Kidney glomerular epithelial cell (primary cell): ENCODE data around the gene ALOXE3.

Source experiments
- DNase-seq: peaks from one replicate; lab custom pipeline; 2025; lab: John Stamatoyannopoulos, UW

Gene ALOXE3

DNA sequence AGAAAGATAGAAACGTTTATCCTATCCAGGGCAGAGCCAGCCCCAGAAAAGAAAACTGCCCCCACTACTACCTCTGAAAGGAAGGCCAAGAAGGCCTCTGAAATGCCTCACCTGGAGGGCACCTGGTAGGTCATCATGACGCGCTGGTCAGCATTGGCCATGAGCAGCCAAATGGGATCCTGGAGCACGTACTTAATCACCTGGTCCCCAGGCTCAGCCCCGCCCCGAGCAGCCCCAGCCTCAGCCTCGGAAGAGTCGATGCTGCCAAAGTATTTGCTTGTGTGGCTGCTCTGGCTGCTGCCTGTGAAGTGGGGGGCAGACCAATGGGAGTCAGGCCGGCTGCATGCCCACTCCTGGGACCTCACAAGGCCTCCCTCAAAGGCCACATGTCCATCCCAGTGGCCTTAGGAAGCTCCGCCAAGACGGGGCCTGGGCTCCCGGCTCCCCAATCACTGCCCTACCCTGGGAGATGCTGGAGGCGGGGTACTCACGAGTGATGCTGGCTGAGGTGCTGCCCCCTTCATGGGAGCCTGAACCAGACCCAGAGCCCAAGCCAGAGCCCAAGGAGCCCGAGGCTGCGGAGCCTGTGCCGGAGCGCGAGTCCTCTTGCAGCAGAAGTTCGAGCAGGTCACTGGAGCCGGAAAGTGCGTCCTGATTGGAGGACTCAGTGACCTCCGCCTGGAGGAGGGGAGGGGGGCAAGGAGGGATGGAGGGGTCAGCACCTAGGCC is 24.0 kb upstream of the ALOXE3 start:
- DNase-seq: no peak

DNA sequence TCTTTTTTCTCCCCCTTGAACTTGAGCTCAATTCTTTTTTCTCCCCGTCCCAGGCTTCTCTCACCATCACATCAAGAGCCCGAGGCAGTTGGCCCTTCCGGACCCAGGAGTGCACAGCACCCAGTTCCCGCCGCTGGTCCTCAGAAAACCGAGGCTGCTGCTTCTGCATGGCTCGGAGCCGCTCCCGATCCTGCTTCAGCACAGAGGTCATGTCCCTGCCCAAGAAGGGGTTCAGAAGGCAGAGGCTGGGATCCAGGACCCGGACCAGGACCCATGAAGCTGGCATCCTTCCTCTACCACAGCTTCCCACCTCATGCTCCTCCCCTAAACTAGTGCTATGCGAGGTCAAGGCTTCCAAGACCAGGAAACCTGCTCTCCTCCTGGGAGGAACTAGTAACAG is 23.4 kb upstream of the ALOXE3 start:
- DNase-seq: no peak

DNA sequence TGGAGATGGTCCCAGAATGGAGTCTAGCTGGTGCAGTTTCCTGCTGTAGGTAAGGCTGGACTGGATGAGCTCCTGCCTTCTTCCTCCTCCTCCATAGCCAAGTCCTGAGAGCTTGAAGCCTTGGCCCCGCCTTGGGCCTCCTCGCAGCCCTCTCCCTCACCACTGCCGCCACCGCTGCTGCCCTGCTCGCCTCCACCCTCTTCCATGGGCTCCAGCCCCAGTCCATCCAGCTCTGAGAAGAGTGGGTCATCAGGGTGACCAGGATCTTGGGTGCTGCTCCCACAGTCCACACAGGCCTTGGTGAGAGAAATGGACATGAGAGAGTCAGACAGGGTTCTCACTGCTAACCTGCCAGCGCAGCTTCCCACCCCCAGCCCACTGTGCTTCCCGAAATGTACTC is 22.7 kb upstream of the ALOXE3 start:
- no peak for DNase-seq

DNA sequence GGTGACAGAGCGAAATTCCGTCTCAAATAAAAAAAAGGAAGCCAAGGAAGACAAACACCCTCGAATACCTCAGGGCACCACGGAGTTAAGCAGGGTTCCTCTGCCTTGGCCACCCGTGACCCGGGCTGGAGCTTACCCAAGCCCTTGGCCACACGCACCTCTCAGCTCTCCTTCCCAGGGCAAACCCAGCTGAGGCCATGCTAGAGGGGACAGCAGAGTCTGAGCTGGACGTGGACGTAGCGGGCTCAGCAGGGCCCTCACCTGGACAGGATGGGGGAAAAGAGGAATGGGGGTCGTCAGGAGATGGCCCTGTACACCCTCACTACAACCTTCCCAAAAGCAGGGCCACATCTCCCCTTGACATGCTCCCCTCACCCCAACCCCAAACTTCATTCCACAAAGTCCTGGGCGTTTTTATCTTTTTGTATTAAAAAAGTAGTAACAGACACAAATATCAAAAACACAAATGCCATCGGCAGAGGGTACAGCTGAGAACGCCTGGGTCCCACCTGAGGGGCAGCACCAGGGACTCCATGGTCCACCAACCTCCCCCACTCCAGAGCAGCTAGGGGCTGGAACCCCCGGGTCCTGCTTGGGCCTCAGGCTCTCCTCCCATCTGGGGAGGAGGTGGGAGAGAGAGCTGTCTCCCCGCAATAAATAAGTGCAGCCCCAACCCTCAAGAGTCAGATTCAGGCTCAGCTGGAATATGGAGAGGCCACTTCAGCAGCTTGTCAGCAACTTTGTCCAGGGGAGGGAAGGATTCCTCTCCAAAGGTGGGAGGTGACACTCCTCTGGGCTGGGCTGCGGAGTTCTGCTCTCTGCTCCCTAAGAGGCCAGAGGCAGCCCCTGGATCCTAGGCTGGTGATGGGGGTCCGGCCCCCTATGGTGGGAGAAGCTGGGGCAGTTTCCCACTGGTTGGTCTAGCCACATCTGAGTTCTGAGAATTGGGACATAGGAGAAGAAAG is 22.0 kb upstream of the ALOXE3 start:
- no peak for DNase-seq

DNA sequence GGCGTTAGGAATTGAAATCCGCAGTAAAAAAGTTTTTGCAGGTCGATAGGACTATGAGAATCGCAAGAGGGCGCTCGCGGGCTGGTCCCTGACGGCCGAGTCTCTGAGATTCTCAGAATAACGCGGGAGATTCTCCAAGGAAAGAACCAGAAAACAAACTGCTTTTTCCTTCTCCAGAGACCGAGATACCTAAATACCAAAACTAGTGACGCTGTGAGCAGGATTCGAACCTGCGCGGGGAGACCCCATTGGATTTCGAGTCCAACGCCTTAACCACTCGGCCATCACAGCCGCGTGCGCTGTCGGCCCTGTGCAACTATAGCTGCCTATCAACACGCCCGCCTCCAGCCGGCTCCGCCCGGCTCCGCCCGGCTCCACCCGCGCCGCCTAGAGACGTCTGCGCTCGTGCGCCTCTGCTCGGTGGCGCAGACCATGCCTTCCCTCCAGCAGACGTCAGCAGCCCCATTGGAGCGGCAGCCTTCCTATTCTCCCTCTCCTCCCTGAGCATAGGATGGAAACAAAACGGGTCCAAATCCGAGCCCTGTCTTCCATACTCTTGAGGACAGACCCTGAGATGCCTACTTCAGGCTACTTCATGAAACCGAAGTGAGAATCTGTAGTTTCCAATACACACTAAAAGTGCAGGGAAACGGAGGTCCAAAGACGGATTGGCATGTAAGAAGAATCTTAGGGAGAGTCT is 20.5 kb upstream of the ALOXE3 start:
- peak; percentile 98 for DNase-seq

DNA sequence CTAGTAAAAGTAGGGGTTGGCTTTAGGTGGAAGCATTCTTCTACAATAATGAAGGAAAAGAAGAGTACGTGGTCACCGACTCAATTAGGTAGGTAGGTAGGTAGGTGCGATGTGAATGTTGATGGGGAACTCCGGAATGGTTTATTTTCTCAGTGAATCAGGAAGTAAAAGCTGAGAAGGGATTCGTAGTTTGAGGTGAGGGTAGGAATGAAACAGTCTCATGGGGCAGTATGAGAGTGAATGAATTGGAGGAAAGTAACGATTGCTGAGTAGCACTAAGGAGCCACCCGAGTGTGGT is 20.0 kb upstream of the ALOXE3 start:
- DNase-seq: no peak

DNA sequence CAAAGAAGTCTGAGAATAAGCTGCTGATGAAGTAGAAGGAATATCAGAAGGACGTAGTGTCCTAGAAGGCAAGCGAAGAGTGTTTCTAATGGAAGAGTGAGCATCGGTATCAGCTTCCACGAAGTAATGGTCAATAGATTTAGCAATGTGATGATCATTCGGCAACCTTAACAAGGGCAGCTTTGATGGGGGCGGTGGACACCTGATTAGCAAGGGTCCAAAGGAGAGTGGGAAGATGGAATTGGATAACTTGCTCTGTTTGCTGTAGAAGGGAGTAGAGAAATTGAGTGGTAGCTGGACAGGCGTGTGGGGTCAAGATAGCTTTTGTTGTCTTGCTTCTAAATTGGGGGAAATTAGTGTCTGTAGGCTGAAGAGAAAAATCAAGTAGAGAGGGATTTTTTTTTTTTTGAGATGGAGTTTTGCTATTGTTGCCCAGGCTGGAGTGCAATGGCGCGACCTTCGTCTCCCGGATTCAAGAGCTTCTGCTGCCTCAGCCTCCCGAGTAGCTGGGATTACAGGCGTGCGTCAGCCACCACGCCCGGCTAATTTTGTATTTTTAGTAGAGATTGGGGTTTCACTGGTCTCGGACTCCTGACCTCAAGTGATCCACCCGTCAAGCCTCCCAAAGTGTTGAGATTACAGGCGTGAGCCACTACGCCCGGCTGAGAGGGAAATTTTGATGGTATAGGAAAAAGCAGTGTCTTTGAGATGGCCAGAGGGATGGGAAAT is 19.5 kb upstream of the ALOXE3 start:
- DNase-seq: no peak

DNA sequence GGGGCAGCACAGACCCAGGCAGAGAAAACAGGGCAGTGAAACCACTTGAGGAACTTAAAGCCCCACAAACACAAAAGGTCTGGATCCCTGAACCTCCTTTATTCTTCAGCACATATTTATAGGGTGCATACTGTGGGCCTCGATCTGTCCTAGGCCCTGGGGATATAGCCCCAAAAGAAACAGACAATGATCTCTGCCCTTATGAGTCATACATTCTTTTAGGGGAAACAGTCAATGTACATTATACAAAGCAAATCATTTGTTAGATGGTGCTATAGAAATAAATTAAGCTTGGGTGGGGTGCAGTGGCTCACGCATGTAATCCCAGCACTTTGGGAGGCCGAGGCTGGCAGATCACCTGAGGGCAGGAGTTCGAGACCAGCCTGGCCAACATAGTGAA is 15.6 kb upstream of the ALOXE3 start:
- no peak for DNase-seq

DNA sequence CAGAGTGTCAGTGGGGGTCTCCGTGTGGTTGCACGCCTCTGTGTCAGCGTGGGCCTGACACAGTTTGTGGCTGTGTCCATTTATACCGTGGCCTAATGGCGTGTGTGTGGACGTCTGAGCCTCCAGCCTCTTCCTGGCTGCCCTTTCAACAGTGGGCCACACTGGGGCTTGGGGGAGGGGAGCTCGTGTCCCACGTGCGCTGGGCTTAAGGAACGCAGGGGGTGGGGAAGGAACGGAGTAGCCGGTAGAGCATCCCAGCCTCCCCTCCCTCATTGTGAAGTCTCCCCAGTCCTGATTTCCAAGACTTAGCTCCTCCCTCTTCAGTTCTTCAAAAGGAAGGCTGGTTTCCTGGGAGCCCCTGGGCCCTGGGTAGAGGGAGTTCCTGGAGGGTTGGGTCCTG is 15.1 kb upstream of the ALOXE3 start:
- DNase-seq: no peak

DNA sequence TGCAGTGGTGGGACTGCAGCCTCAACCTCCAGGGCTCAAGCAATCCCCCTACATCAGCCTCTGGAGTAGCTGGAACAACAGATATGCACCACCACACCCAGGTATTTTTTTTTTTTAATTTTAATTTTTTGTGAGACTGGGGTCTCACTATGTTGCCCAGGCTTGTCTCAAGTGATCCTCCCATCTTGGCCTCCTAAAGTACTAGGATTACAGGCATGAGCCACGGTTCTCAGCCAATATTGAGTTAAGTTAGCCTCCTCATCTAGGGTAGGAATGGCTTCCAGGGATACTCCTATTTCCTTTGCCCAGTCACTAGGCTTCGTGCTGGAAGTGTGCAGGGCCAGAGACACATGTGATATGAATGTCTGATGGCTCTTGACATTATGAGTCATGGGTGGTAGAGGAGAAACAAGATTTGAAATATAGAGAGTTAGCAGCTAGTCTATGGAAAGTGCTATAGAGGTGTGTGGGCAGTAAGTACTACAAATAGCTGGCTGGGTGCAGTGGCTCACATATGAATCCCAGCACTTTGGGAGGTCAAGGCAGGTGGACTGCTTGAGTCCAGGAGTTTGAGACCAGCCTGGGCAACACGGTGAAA is 13.6 kb upstream of the ALOXE3 start:
- DNase-seq: no peak

DNA sequence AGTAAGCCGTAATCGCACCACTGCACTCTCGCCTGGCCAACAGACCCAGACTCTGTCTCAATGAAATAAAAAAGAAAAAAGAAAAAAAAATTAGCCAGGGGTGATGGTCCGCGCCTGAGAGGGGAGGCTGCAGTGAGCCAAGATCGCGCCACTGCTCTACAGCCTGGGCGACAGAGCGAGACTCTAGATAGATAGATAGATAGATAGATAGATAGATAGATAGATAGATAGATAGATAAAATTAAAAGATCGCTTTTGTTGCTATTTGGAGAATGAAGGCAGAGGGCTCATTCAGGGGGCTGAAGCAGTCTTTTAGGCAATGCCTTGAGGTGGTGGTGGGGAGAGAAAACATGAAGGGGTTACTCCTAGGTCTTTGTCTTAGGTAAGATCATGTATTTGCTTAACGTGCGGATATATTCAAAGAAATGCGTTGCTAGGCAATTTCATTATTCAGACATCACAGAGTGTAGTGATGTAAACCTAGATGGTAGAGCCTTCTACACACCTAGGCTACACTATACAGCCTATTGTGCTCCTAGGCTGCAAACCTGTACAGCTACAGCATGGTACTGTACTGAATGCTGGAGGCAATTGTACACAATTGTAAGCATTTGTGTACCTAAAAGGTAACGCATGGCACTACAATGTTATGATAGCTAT is 9.9 kb upstream of the ALOXE3 start:
- no peak for DNase-seq

DNA sequence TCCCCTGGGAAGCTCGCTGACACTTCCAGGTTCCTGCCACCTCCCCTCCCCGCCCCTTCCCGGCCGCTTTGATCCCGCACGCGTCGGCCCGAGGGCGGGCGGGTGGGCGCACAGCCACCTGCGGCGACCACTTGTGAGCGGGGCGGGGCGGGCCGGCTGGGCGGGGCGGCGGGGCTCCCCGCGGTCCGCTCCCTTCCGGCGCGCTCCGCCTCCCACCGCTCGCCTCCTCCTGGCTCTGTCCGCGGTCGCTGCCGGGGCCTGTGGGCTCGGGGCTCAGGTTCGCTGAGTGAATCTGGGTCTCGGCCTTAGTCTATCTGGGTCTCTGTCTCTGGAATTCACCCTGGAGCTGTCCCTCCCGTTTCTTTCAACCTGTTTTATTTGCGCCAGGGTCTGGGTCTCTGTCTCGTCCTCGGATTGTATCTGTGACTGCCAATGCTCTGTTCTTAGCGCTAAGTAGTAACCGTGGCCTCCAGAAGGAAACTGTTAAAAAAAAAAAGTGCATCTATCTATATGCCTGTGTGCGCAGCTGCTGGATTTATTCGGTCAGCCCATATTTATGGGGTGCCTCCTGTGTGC is 8.3 kb upstream of the ALOXE3 start:
- DNase-seq: peak; percentile 42

DNA sequence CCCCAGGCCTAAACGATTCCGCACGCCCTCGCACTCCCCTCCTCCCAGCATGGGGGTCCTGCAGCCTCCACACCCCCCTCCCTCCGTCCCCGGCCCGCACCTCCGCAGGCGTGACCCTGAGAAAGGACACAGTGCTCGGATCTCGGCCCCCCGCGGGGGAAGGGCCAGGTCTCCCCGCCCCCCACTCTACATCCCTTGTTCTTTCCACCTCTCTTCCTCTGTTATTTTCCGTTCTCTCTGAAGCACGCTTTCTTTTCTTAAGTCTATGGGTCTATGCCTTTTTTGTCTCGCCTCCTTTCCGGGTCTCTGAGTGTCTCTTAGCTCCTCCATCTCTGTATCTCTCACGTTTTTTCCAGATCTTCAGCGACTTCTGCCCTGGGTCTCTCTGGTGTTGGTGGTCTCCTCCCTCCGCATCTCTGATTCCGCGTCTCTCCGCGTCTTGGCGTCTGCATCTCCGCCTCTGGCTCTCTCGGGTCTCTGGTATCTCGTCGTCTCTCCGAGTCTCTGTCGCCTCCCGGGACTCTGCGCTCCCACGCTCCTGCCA is 7.7 kb upstream of the ALOXE3 start:
- no peak for DNase-seq

DNA sequence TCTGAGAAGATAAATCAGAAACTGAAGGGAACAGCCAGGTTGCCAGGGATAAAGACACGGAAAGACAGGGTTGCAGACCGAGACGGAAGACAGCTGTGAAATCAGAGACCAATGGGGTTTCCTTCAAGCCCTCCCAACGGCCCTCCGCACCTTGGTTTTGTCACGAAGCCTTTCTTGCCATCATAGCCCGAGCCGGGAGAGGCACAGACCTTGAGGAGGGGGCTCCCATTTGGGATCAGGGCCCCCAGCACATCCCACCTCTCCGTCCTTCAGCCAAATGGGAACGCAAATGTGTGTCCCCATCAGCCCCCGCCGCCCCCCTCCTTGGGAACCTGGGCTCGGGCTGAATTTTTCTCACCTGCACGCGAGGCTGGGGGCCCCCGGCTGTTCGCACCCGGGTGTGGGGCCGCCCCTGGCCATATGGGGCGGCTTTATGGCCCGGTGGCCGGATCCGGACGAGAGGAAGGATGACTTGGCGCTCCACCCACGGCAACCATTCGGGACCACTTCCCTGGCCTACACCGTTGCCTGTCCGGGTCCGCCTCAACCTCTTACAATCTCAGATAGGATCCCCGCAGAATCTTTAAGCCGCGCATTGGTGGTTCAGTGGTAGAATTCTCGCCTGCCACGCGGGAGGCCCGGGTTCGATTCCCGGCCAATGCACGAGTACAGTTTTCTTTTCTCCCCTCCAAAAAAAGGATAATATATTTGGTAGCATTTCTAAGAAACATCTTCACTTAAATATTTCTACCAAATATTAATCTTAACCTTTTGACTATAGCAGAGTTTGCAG is 7.0 kb upstream of the ALOXE3 start:
- peak; percentile 52 for DNase-seq

DNA sequence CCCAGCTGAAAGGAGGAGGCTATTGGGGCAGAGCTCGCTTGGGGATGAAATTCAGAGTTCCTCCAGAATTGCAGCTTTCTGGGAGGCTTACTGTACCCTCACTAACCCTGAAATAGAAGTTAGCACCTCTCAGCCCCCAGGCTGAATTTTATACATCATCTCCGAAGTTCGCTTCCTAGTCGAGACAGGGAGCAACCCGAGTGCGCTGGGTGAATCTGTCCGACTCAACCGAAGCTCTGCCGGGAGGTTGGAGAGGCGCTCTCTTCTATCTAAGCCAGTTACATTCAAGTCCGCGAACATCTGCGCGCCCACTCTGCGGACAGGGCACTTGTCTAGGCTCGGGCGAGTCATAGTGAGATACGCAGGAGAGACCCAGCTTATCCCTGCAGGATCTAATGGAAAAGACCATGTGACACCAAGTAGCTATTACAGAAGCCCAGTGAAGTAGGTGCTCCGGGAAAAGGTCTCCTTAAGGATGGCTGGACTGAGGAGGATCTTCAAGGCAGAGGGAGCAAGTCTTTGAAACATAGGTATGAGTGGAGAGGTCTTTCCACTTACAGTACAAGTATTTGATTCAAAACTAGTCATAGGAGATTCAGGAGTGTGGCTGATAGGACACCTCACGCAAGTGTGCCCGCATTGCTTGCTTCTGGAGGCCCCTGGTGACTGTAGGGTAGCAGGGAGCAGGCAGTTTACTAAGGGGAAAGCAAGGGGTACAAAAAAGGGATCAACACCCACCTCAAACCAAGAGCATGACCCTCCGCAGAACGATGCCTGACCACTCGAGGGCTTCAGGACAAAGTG is 6.2 kb upstream of the ALOXE3 start:
- DNase-seq: no peak

DNA sequence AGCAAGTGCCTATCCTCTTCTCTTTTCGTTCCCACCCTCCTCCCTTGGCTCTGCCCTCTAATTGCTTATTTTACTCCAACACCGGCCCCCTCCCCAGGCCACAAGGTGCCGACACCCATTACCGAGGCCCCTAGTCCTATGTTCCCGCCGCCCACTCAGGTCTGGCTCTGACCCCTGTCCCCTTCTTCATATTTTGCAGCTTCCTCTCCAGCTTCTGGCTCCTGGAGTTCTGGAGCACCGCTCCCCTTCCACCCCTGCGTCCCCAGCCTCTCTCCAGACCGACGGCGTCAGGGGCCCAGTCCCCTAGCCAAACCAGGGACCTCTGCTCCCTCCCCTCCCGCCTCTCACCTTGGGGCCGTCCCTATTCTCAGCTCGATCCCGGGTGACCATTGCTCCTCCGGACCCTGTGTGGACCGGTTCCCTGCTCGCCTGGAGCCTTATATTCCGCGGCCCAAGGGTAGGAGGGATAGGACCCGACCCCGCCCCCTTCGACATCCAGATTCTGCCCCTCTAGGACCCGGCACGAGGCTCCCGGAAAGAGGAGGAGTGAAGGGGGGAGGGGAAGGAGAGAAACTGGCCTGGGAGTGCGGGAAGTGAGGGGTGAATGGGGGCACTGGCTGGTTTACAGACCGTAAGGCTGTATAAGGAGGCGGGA is 5.5 kb upstream of the ALOXE3 start, which contains the start of gene HES7:
Gene HES7 (minus strand): TSS at position 412 of the 655 bp plus-strand sequence. CDS start 22 bp downstream, at position 390.
- no peak for DNase-seq

DNA sequence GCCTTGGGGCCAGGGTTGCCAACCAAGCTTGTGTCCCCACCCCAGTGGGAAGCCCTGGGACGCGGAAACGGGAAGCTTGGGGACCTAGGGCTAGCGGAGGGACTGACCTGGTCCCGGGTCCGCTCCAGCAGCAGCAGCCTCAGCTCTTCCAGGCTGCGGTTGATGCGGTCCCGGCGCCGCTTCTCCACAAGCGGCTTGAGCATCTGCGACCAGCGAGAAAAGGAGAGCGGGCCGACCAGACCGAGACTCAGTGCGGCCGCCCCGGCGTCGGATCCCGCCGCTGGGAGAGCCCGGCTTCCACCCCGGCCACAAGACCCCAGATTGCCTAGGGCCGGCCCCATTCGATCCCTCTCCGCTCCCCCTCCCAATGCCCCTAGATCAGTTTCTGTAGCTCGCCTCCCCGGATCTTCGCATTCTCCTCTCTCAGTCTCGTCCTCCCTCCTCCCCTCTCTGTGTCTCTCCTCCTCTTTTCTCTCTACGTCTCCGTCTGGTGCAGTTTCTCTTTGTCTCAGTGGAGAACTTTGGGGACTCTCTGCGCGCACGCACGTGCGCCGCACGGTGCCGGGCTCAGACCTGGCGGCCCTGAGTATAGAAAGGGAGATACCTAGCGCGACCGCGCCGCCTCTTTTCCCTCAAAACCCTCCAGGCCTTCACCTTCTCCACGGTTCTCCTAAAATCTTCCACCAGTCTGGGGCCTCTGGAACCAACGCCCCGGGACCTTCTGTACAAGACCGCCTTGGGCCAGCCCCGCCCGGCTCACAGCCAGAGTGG is 4.8 kb upstream of the ALOXE3 start:
- no peak for DNase-seq
